MM.1S (cell line): Measurements from ENCODE around the gene KIF21B.

Experiments used
- EZH2 ChIP-seq: fragments of 300-600 bp; sonication (generic); optimal IDR thresholded peaks from 2 replicates; pipeline ENCODE3; 2017; ENCODE audit warnings: low read depth, mild to moderate bottlenecking, antibody characterized with exemption, low read length, mixed read lengths
- TF ChIP-seq, protein P1 (sequence below): fragments of 300-600 bp; sonication (generic); IDR thresholded peaks from 2 replicates; pipeline ENCODE4 v1.5.1; 2016; ENCODE audit warnings: antibody characterized with exemption, low read length, mixed read lengths

DNA sequence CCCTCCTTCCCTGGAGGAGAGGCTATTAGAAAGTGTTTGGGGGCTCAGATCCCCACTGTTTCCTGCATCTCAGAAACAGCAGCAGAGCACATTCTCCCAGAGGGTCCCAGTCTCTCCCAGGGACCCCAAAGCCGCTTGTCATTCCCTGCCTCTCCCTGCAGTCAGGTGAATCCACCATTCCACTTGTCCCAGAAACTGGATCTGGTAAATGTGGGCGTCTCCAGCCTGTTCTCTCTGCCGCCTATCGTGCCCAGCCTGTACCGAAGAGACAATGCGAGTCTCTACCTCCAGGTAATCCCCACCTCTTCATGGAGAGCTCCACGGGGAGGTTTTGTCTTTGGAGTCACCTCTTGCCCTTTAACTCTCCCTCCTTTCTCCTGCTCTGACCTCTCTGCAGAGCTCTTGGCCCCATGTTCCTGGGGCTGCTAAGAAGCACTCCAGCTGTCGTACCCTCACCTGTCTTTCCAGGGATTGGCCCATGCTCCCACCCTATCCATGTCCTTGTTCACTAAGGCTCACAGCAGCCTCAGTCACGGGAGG lies 101.9 kb downstream of the KIF21B start:
- TF ChIP-seq, protein P1, sequence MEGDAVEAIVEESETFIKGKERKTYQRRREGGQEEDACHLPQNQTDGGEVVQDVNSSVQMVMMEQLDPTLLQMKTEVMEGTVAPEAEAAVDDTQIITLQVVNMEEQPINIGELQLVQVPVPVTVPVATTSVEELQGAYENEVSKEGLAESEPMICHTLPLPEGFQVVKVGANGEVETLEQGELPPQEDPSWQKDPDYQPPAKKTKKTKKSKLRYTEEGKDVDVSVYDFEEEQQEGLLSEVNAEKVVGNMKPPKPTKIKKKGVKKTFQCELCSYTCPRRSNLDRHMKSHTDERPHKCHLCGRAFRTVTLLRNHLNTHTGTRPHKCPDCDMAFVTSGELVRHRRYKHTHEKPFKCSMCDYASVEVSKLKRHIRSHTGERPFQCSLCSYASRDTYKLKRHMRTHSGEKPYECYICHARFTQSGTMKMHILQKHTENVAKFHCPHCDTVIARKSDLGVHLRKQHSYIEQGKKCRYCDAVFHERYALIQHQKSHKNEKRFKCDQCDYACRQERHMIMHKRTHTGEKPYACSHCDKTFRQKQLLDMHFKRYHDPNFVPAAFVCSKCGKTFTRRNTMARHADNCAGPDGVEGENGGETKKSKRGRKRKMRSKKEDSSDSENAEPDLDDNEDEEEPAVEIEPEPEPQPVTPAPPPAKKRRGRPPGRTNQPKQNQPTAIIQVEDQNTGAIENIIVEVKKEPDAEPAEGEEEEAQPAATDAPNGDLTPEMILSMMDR = no peak
- TF ChIP-seq EZH2 = no peak
